B cell (primary cell): ENCODE measurements around the gene SELENON.

Source experiments
- CTCF ChIP-seq: fragments of 200-600 bp; IDR thresholded peaks from one replicate; pipeline ENCODE4 v1.8.0; 2022; ENCODE audit warnings: antibody characterized with exemption, mild to moderate bottlenecking
- EZH2 ChIP-seq: IDR thresholded peaks from 2 replicates; pipeline ENCODE4 v1.6.1; 2012; ENCODE audit warnings: borderline replicate concordance, low read depth, mild to moderate bottlenecking, moderate library complexity, low read length; ENCODE audit not compliant: insufficient read depth, poor library complexity, severe bottlenecking

- TF ChIP-seq CTCF, result no peak
- TF ChIP-seq EZH2, result no peak
Measured at GRCh38 chr1:25765923-25766589, 33.9 kb upstream of the SELENON start.
